Activated CD4-positive, alpha-beta T cell treated with anti-CD3 and anti-CD28 coated beads, Interleukin-2, amount 10 ng/mL, durations not matched to agents 24 days and 14 days (primary cell): ENCODE measurements around the gene PGBD1. TPM values are rescaled to one million over a fixed set of nuclear protein-coding genes. Genes with fewer than 3 reads are reported as not detected.

ENCODE experiments used
- DNase-seq: peaks from one replicate; pipeline ENCODE4 v3.0.0; 2022
- H3K27ac Mint-ChIP-seq: one replicate; pipeline ENCODE4 v1.8.0; 2022; ENCODE audit warnings: mild to moderate bottlenecking, mixed read lengths
- H3K27me3 Mint-ChIP-seq: one replicate; pipeline ENCODE4 v1.8.0; 2022; ENCODE audit warnings: mixed read lengths
- H3K36me3 Mint-ChIP-seq: one replicate; pipeline ENCODE4 v1.8.0; 2022; ENCODE audit warnings: low read depth, mild to moderate bottlenecking, mixed read lengths
- H3K4me1 Mint-ChIP-seq: one replicate; pipeline ENCODE4 v1.8.0; 2021; ENCODE audit warnings: mixed read lengths
- H3K4me3 Mint-ChIP-seq: one replicate; pipeline ENCODE4 v1.8.0; 2022; ENCODE audit warnings: mild to moderate bottlenecking, moderate library complexity, mixed read lengths
- H3K9me3 Mint-ChIP-seq: one replicate; pipeline ENCODE4 v1.8.0; 2021; ENCODE audit warnings: mixed read lengths
- intact Hi-C: fragments of 100-400 bp; cut with micrococcal nuclease; formaldehyde crosslinking; loops from one replicate; pipeline ENCODE4 v1.15.1; 2023
- total RNA-seq: library from RNA; stranded (reverse); gene quantifications from 2 replicates; pipeline ENCODE4 v1.2.3, GENCODE V29; 2022

Gene PGBD1
- total RNA-seq, 1 donor from 2014 or later, result 1.8 TPM

DNA sequence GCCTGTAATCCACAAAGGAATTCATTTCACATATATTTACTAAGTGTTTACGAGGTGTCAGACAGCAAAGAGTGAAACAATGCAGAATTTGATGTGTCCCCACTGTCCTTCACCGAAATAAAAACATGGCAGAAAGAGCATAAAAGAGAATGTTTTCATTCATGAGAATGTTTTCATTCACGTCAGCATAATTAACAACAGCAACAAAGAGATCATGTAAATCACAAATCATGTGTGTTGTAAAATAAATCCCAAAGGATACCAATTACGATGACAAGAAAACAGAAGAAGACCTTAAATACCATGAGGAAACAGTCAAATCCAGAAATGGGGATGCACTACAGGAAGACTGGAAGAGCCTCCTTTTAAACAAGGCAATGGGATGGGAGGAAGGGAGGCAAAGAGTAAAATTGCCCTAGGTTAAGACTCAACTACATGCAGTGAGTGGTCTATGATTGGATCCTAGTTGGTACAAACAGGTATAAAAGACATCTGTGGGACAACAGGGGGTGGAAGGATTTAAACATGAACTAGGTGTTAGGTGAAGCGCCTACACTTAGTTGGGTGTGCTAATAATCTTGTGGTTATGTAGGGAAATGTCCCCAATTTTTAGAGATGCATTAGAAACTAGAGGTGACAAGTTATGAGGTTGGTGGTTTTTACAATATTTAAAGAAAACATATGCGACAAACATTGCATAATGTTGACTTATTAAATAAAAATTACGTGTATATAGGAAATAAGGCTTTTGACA lies 53.1 kb downstream of the PGBD1 start:
- Mint-ChIP-seq H3K27me3 (peaks cover 4% of the 10 kb centered on the region), H3K27ac (no peak overlapping the region), H3K4me1 (peaks cover 3% of the 10 kb centered on the region), H3K4me3 (no peak overlapping the region), H3K36me3 (no peaks in the 10 kb centered on the region), H3K9me3 (peaks cover 9% of the 10 kb centered on the region)
- DNase-seq, result no peak
- intact Hi-C loops, result loop anchor here (5.0 kb wide), 1 partner anchor 112 kb away; no protein-coding TSS in a partner anchor

DNA sequence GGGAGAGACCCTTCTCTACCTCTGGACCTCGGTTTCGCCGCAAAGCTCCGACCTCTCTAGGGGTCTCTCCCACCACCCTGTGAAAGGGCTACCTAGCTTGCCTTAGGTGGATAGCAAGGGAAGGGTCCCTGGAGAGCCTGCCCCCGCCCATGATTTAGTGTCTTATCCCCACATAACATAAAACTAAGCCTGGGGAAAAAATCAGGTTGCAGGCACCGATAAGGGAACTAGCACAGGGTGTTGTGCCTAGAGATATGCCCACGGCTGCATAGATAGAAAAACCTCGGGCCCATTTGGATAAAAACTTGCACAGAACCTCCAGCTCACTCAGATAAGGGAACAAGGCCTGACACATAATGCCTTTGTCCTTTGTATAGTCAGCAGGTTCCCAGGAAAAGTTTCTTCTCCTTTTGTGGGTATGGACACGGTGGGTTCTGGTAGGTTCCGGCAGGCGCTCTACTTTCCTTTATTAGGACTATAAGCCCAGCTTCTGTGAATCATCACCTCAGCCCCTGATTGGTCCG lies 53.7 kb downstream of the PGBD1 start:
- H3K27me3 Mint-ChIP-seq, result peaks cover 4% of the 10 kb centered on the region
- H3K27ac Mint-ChIP-seq, result no peak overlapping the region
- DNase-seq, result no peak
- no peaks in the 10 kb centered on the region for H3K36me3 Mint-ChIP-seq
- intact Hi-C loops, result loop anchor here (5.0 kb wide), 1 partner anchor 113 kb away; no protein-coding TSS in a partner anchor
- peaks cover 5% of the 10 kb centered on the region for H3K9me3 Mint-ChIP-seq
- H3K4me1 Mint-ChIP-seq, result peaks cover 3% of the 10 kb centered on the region
- H3K4me3 Mint-ChIP-seq, result no peak overlapping the region

DNA sequence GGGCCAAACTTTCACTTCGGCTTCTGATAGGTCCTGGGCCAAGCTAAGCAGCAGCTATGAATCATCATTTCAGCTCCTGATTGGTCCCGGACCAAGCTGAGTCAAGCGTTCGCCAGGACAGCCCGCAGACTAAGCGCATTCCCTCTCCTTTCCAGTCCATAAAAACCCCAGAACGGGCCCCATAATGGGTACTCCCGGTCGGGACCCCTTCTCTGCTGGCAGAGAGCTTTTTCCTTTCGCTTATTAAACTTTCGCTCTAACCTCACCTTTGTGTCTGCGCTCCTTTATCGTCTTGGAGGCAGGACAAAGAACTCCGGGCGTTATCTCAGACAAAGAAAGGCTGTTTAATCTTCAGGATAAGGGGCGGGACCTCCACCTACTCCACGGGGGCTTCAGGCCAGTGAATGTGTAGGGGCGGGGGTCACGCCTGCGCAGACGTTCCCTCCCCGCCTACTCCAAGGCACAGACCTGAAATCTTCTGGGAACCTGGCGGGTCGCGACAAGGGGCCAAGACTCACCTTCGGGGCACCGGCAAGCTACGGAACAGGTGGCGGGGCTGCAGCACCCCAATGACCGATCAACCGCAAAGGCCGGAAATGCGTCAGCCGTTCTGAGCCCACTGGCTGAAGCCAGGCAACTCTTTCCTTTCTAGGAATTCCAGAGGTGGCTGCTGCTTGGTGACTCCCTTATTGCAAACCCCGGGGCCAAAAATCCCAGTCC lies 54.4 kb downstream of the PGBD1 start, which contains the start of gene ZSCAN31:
TSS of gene ZSCAN31 (minus strand) at position 585 of the 720 bp plus-strand sequence. CDS start 6,465 bp downstream, outside the sequence.
- no peaks in the 10 kb centered on the region for H3K36me3 Mint-ChIP-seq
- H3K27ac Mint-ChIP-seq, result no peak within 1 kb of the TSS
- H3K4me3 Mint-ChIP-seq, result no peak within 1 kb of the TSS
- peaks cover 7% of the 10 kb centered on the region for H3K9me3 Mint-ChIP-seq
- DNase-seq, result peak; percentile 89
- peaks cover 3% of the 10 kb centered on the region for H3K4me1 Mint-ChIP-seq
- intact Hi-C loops, result loop anchor here (1.0 to 5.0 kb wide), 2 partner anchors 14 to 113 kb away; partner anchors contain the start of gene ZKSCAN3
- H3K27me3 Mint-ChIP-seq, result peaks cover 4% of the 10 kb centered on the region

DNA sequence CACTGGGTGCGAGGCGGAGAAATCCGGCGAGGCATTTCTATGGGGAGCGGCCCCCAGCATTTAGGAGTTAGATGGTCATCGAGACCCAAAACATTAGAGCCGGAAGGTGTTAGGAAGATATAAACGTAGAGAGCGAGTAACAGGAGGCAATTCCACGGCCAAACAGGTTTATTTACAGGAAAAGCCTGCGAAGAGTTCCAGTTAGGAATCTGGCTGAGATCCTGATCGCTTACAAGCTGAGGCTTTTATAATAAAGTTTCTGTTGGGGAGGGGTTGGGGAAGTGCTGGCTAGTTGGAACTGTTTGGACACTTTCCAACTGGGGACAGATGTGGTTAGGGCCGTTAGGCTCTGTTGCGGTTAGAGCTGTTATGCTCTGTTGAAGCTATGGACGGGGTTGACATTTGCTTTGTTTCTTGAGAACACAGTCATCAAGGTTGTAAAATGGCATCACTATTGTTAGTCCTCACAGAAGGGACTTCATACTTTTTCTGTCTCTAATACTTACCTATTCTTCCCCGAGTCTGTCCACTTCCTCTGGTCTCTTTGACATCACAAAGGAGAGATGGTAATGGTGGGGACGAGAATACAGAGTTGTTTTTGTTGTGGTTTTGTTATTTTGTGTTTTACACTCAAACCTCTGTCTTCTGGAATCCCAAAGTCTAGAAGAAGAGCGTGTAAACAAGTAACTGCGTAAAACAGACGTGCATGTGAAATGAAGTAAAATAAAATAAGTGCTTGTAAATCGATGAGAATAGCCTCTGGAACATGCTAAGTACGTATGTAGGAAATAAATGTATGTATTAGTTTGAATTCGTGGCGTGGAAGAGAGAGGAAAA lies 55.1 kb downstream of the PGBD1 start:
- peaks cover 3% of the 10 kb centered on the region for H3K4me1 Mint-ChIP-seq
- DNase-seq, result peak; percentile 69
- no peaks in the 10 kb centered on the region for H3K36me3 Mint-ChIP-seq
- peaks cover 4% of the 10 kb centered on the region for H3K27me3 Mint-ChIP-seq
- no peak overlapping the region for H3K4me3 Mint-ChIP-seq
- H3K27ac Mint-ChIP-seq, result no peak overlapping the region
- peaks cover 9% of the 10 kb centered on the region for H3K9me3 Mint-ChIP-seq
- intact Hi-C loops, result loop anchor here (1.0 to 5.0 kb wide), 2 partner anchors 13 to 114 kb away; partner anchors contain the start of gene ZKSCAN3

DNA sequence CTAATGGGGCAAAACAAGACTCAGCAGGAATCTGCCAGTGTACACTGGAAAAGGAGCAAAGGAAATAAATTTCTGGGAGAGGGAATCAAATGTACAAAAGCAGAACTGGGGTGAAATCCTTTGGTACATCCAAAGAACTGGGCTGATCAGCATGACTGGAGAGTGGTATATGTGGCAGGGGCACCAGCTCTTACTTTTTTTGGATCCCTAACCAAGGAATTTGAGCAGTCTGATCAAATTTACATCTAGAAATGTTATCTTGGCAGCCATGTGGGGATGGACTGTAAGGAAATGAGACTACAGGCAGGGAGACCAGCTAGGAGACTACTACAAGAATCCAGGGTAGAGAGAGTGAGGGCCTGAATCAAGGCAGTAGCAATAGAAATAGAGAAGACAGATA lies 55.7 kb downstream of the PGBD1 start:
- peaks cover 3% of the 10 kb centered on the region for H3K4me1 Mint-ChIP-seq
- H3K4me3 Mint-ChIP-seq, result no peak overlapping the region
- H3K27me3 Mint-ChIP-seq, result peaks cover 4% of the 10 kb centered on the region
- H3K9me3 Mint-ChIP-seq, result peaks cover 13% of the 10 kb centered on the region
- H3K36me3 Mint-ChIP-seq, result no peaks in the 10 kb centered on the region
- no peak for DNase-seq
- intact Hi-C loops, result loop anchor here (5.0 kb wide), 1 partner anchor 115 kb away; no protein-coding TSS in a partner anchor
- H3K27ac Mint-ChIP-seq, result no peak overlapping the region

DNA sequence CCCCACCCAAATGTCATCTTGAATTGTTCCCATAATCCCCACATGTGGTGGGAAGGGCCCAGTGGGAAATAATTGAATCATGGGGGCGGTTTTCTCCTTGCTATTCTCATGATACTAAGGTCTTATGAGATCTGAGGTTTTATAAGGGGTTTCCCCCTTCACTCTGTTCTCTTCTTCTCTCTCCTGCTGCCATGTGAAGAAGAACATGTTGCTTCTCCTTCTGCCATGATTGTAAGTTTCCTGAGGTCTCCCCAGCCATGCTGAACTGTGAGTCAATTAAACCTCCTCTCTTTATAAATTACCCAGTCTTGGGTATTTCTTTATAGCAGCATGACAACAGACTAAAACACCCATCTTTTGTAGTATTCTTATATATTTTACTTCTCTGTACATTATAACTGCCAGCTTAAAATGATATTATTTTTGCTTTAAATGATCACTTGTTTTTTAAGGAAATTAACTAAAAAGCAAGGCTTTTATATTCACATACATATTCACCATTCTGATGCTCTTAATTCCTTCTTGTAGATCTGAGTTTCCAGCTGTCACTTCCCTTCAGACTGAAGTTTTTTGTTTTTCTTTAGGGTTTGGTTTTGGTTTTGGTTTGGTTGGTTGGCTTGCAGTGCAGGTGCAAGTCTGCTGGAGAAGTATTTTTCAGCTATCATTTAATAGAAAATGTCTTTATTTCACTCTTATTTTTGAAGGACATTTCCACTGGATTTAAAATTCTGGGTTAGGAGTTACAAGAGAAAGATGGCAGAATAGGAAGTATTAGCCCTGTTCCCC lies 59.1 kb downstream of the PGBD1 start:
- Mint-ChIP-seq H3K9me3 (peaks cover 27% of the 10 kb centered on the region), H3K36me3 (no peaks in the 10 kb centered on the region), H3K27ac (no peak overlapping the region), H3K27me3 (peaks cover 9% of the 10 kb centered on the region), H3K4me3 (no peak overlapping the region), H3K4me1 (no peaks in the 10 kb centered on the region)
- no peak for DNase-seq
- intact Hi-C loops, result no loop called here

DNA sequence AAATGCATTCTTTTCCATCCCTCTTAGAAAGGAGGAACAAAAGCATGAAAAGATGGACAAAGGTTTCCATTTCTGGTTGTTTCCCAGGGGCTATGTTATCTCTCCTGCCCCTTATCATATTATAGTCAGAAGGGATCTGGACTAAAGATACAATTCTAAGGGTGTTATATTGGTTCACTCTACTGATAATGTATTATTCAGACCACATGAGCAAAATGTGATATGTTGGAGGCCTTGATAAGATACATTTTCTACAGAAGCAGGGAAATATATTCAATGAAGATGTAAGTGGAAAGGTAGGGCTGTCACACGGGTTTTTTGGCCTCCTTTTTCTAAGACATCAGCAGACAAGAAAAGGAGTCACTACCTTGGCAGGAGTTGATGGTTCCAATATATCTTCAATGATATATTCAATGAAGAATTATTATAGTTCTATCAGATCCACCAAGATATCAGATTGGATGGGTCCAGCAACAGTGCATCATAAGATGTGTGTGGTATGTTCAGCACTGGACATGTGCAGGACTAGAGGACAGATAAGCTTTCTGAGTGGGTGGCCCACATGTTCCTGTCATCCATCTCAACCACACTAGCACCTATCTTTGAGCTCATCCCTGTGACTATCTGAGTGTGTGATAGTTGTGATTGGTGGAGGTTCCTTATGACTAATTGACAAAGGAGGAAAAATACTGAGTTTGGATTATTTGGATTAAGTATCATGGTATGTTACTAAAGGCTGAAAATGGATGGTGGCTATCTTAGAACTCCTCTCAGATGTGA lies 62.7 kb downstream of the PGBD1 start:
- no peak overlapping the region for H3K27ac Mint-ChIP-seq
- DNase-seq, result no peak
- H3K4me1 Mint-ChIP-seq, result no peaks in the 10 kb centered on the region
- intact Hi-C loops, result no loop called here
- H3K9me3 Mint-ChIP-seq, result peaks cover 27% of the 10 kb centered on the region
- H3K27me3 Mint-ChIP-seq, result peaks cover 28% of the 10 kb centered on the region
- no peaks in the 10 kb centered on the region for H3K36me3 Mint-ChIP-seq
- H3K4me3 Mint-ChIP-seq, result no peak overlapping the region

DNA sequence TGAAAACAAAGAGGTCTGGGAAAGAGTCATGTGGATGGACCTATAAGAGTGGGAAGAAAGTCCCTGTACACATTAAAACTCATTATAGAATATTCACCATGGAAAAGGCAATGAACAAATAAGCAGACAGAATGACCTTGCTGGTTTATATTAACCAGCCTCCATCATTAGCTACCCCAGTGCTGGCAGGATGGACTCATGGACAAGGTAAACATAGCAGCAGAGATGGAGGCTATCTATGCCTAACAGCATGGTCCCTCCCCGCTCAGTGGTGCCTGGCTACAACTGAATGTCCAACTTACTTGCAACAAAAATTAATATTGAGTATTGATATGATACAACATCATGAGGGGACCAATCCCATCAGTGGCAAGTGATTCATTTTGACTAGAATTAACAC lies 63.8 kb downstream of the PGBD1 start:
- intact Hi-C loops, result loop anchor here (5.0 kb wide), 1 partner anchor 263 kb away; the partner anchor contains the start of gene ZNF165
- DNase-seq, result no peak
- H3K36me3 Mint-ChIP-seq, result peaks cover 4% of the 10 kb centered on the region
- peaks cover 7% of the 10 kb centered on the region for H3K4me1 Mint-ChIP-seq
- peaks cover 27% of the 10 kb centered on the region for H3K9me3 Mint-ChIP-seq
- H3K4me3 Mint-ChIP-seq, result no peak overlapping the region
- peaks cover 30% of the 10 kb centered on the region for H3K27me3 Mint-ChIP-seq
- H3K27ac Mint-ChIP-seq, result no peak overlapping the region

DNA sequence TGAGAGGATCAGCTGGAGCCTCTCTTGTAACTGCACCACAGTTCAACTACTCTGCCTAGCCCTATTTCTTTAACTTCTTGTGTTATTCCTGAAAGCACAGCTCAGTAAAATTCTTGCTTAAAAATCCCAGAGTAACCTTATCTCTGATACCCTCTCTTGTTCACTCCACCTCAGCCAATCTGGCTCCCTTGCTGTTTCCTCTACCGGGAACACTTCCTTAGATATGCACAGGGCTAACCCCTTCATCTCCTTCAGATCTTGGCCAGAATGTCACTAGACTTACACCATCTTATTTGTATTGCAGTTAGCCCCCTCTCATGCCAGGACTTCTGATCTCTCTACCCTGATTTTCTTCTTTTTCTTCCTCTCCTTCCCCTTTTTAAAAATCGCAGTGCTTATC lies 65.7 kb downstream of the PGBD1 start:
- no peak overlapping the region for H3K27ac Mint-ChIP-seq
- no peak overlapping the region for H3K4me3 Mint-ChIP-seq
- H3K36me3 Mint-ChIP-seq, result peaks cover 4% of the 10 kb centered on the region
- peaks cover 30% of the 10 kb centered on the region for H3K27me3 Mint-ChIP-seq
- intact Hi-C loops, result loop anchor here (5.0 kb wide), 1 partner anchor 265 kb away; the partner anchor contains the start of gene ZNF165
- H3K9me3 Mint-ChIP-seq, result peaks cover 15% of the 10 kb centered on the region
- DNase-seq, result no peak
- H3K4me1 Mint-ChIP-seq, result peaks cover 19% of the 10 kb centered on the region

DNA sequence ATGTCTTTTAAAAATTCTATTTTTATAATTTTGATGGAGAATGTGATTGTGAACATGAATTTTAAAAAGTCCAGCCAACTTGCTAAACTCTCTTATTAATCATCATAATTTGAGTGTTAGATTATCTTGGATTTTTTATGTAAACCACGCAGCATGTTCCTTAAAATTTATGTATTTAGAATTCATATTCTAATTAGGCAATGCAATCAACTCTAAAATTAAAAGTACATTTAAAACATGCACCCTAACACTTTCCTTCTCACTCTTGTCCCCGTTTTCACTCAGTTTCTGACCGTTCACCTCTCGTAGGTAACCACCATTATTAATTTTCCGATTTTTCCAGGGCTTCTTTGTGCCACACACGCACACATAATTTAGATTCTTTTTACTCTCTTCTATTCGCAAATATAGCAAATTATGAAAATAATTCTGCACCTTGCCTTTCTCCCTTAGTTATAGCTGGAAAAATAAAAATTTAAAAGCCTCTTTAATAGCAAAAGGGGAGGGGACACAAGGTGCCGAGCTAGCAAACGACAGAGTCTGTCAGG lies 68.0 kb downstream of the PGBD1 start:
- intact Hi-C loops, result loop anchor here (1.0 to 5.0 kb wide), 3 partner anchors 13 to 267 kb away; partner anchors contain the start of genes ZNF165, ZSCAN26 and ZSCAN31
- H3K27ac Mint-ChIP-seq, result peak overlapping the region; percentile 91
- peaks cover 8% of the 10 kb centered on the region for H3K36me3 Mint-ChIP-seq

DNA sequence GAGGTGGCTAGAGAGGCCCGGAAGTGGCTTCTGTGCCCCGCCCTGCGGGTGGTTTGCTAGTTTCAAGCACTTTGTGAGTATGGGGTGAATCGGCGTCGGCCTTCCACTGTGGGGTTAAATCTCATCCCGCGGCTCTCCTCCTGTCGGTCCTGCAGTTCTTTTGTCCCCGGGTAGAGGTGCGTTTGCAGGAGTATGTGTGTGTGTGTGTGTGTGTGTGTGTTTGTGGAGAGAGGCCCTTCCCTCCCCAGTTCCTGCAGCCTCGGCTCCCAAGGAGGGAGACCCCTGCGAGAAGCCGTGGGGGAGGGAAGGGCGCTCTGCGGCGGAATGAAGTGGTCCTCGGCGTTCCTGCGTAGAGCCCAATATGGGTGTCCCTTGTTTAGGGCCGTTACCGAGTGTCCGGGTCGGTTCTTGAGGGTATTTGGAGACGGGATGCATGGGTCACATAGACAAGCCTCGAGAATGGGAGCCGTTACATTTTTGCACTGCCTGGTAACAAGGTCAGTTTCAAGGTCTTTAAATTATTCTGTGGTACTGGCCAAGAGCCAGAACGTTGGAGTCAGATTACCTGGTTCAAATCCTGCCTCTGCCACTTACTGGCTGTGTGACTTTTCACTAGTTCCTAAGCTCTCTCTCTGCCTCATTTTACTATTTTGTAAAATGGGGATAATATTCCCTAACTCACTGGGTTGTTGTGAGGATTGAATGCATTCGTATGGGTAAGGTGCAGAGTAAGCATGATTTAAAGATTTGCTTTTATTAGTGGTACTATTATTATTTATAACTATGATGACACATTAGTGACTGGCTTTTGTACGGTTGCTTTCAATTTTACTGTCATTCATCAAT lies 68.7 kb downstream of the PGBD1 start, which contains the start of gene ZKSCAN3:
TSS of gene ZKSCAN3 (plus strand) at position 56 of the 846 bp plus-strand sequence. CDS start 9,640 bp downstream, outside the sequence.
- intact Hi-C loops, result loop anchor here (1.0 to 10.0 kb wide), 4 partner anchors 14 to 445 kb away; partner anchors contain the start of genes ZNF165, ZSCAN26 and ZSCAN31
- Mint-ChIP-seq H3K36me3 (peaks cover 8% of the 10 kb centered on the region), H3K4me1 (peaks cover 22% of the 10 kb centered on the region)

More for the DNA sequence above, 68.0 kb downstream of the PGBD1 start:
- peaks cover 22% of the 10 kb centered on the region for H3K4me1 Mint-ChIP-seq
- peak overlapping the region; percentile 98 for H3K4me3 Mint-ChIP-seq
- DNase-seq, result no peak
- H3K9me3 Mint-ChIP-seq, result peaks cover 2% of the 10 kb centered on the region
- H3K27me3 Mint-ChIP-seq, result peaks cover 27% of the 10 kb centered on the region

More for the DNA sequence above, 68.7 kb downstream of the PGBD1 start, which contains the start of gene ZKSCAN3:
- H3K9me3 Mint-ChIP-seq, result no peaks in the 10 kb centered on the region
- H3K4me3 Mint-ChIP-seq, result peak within 1 kb of the TSS; percentile 98
- H3K27me3 Mint-ChIP-seq, result peaks cover 22% of the 10 kb centered on the region
- peak within 1 kb of the TSS; percentile 91 for H3K27ac Mint-ChIP-seq
- DNase-seq, result peak; percentile 96
